Psoas muscle (tissue), 8 donors: ENCODE results near the gene LILRA6. TPM values are rescaled to one million over a fixed set of nuclear protein-coding genes. Genes with fewer than 3 reads are reported as not detected.

Source experiments
- ATAC-seq, 4 donors: fragments of 200-7000 bp; cut with Tn5 transposase; one replicate each; pipeline ENCODE4 v1.9.1; 2020; ENCODE audit warnings: moderate library complexity in 3 of 4, mild to moderate bottlenecking in 2 of 4
- DNase-seq, 2 donors: peaks; one replicate each; pipeline ENCODE4 v3.0.0-alpha.2; 2020
- H3K27ac ChIP-seq: fragments of 200-600 bp; one replicate; pipeline ENCODE4 v1.8.0; 2022
- H3K27me3 ChIP-seq, 3 donors: fragments of 200-600 bp in 1 of 3; one replicate each; pipeline versions ENCODE4 v1.6.1 to v1.8.0; 2013 to 2022; ENCODE audit warnings: low read length in 2 of 3, mild to moderate bottlenecking in 2 of 3, moderate library complexity in 1 of 3; ENCODE audit not compliant: insufficient read depth in 3 of 3
- H3K36me3 ChIP-seq, 2 donors: fragments of 200-600 bp in 1 of 2; one replicate each; pipeline versions ENCODE4 v1.6.1 to v1.8.0; 2013 to 2022; ENCODE audit warnings: low read depth in 1 of 2, mild to moderate bottlenecking in 1 of 2, moderate library complexity in 1 of 2; ENCODE audit not compliant: insufficient read depth in 1 of 2
- H3K4me1 ChIP-seq: fragments of 200-600 bp; one replicate; pipeline ENCODE4 v1.8.0; 2022
- H3K4me3 ChIP-seq: fragments of 200-600 bp; one replicate; pipeline ENCODE4 v1.8.0; 2022; ENCODE audit warnings: mild to moderate bottlenecking
- H3K9me3 ChIP-seq: fragments of 200-600 bp; one replicate; pipeline ENCODE4 v1.8.0; 2022
- CTCF ChIP-seq: fragments of 200-600 bp; IDR thresholded peaks from one replicate; pipeline ENCODE4 v1.8.0; 2022; ENCODE audit warnings: antibody characterized with exemption
- WGBS, 3 donors: extraction: QIAGEN DNeasy Blood & Tissue Kit; methylation state at CpG; one replicate each; pipeline versions ENCODE4 v1.1.6 to v1.1.7; 2013; 5-methylcytosine and 5-hydroxymethylcytosine counted together
- intact Hi-C, 2 donors: fragments of 100-400 bp; cut with DNase I; formaldehyde crosslinking; loops; one replicate each; pipeline versions ENCODE4 v1.11.0 to v1.14.2; 2022
- polyA plus RNA-seq, 3 donors: library from polyadenylated mRNA; stranded (reverse); fragments of 200-250 nt; gene quantifications; one replicate each; pipeline ENCODE4 v1.2.3, GENCODE V29; 2013
- total RNA-seq, 4 donors: library from RNA; stranded (reverse); fragmentation: NEBNext Ultra II Directional in 2 of 4; extraction: Animal tissue kit (Norgen Biotek cat#: 25700) in 2 of 4; gene quantifications; one replicate each; pipeline versions ENCODE4 v1.2.1 to v1.2.4, GENCODE V29; 2021 to 2023
- donor health status: healthy with polysubstance abuse.
- donor health status: DM: no; HTN: no; CAD: no; lungs with moderate emphysema.
- donor health status: Bipolar disorder and iron deficiency.
- donor health status: healthy.
- donor health status: DM: yes; HTN: yes; CAD: no.
- donor health status: DM: no; HTN: no; CAD: no.
- donor health status: DM: no; HTN: no; CAD: no.
- donor health status: DM: yes; HTN: yes; CAD: no.

Gene LILRA6
- total and polyA plus RNA-seq, 7 donors = 0.22 to 1.6 (median 0.54) TPM

DNA sequence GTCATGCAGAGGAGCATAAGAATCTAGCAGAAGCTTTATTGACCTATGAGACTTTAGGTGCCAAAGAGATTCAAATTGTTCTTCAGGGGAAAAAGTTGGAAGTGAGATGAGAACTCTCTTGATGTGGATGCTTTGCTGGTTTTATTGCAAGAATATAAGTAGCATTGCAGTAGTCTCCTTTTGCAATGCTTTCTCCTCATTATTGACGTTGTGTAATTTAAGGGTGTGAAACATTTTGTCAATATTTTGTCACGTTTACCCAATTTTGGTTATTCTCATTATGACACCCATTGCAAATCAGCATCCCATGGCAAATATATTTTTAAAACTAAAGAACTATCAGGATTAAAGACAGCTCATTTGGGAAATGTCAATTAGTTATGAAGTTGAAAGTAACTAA lies 26.3 kb upstream of the LILRA6 start:
- H3K27ac ChIP-seq = no peak overlapping the region
- no peaks in the 10 kb centered on the region for H3K4me1 ChIP-seq
- peaks cover 0 to 3% (median 0%) of the 10 kb centered on the region in 3 donors for H3K27me3 ChIP-seq
- DNase-seq = no peak
- intact Hi-C loops = no loop called here
- TF ChIP-seq CTCF = no peak
- WGBS, 3 donors = 47 to 49% (median 48%) methylated on average over 2 of the region's 2 CpGs
- H3K36me3 ChIP-seq = no peaks in the 10 kb centered on the region
- no peak for ATAC-seq
- no peaks in the 10 kb centered on the region for H3K9me3 ChIP-seq
- H3K4me3 ChIP-seq = no peak overlapping the region

DNA sequence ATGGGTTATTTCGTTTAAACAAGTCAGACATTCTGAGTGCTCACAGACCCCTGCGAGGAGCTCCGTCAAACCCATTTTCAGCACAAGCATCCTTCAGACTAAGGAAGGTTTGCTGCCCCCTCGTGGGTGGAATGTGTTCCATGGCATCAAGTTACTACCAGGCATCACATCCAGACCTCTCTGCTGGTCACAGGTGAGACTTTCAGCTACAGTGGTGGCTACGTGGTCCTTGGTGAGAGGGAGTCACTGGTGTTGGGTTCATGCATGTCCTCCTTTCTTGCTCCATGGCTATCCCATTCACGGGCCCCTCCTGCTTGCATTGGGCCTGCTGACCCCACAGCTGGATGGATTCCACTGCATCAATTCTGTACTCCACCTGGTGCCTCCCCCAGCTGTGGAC lies 23.5 kb upstream of the LILRA6 start:
- DNase-seq = peak in 1 of 2 donors; percentile 56
- Histone ChIP-seq H3K36me3 (no peaks in the 10 kb centered on the region), H3K9me3 (no peaks in the 10 kb centered on the region), H3K4me1 (no peaks in the 10 kb centered on the region), H3K27me3 (peaks cover 0 to 3% (median 0%) of the 10 kb centered on the region in 3 donors), H3K27ac (no peak overlapping the region), H3K4me3 (no peak overlapping the region)
- ATAC-seq = no peak
- intact Hi-C loops = no loop called here
- 2 to 3% (median 3%) methylated on average over 6 of the region's 6 CpGs for WGBS, 3 donors
- TF ChIP-seq CTCF = peak; percentile 41

DNA sequence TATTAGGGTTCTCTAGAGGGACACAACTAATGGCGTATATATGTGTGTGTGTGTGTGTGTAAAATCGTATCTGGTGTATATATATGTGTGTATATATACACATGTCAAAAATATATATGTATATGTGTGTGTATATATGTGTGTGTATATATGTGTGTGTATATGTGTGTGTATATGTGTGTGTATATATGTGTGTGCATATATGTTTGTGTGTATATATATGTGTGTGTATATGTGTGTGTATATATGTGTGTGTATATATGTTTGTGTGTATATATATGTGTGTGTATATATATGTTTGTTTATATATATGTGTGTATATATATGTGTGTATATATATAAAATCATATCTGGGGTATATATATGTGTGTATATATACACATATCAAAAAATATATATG lies 19.9 kb upstream of the LILRA6 start:
- DNase-seq (no peak), ATAC-seq (no peak)
- intact Hi-C loops = no loop called here
- WGBS, 3 donors = 83 to 92% (median 88%) methylated on average over 2 of the region's 2 CpGs
- Histone ChIP-seq H3K27ac (no peak overlapping the region), H3K27me3 (no peaks in the 10 kb centered on the region), H3K9me3 (no peaks in the 10 kb centered on the region), H3K4me3 (no peak overlapping the region), H3K4me1 (no peaks in the 10 kb centered on the region), H3K36me3 (no peaks in the 10 kb centered on the region)
- TF ChIP-seq CTCF = no peak

DNA sequence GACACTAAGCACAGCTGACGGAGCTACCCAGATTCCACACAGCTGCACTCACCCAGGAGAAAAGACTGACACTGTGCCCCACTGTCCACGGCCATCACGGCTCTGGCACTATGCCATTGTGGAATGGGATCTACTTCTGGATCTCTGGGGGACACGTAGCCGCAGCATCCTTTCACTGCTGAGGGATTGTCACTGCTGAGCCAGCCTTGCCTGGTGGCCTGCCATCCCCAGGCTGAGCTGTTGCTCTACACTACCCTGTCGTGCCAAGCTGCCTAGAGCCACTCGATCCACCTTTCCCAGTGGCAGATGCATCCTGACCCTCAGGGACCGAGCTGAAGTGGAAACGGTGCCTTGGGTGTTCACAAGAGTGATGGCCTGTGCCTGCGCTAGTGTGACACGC lies 19.5 kb upstream of the LILRA6 start:
- no peak overlapping the region for H3K4me3 ChIP-seq
- no peak overlapping the region for H3K27ac ChIP-seq
- whole genome bisulfite sequencing, 3 donors = 52 to 55% (median 53%) methylated on average over 11 of the region's 11 CpGs
- no peaks in the 10 kb centered on the region for H3K4me1 ChIP-seq
- no peak for TF ChIP-seq CTCF
- ATAC-seq = no peak
- DNase-seq = no peak
- H3K27me3 ChIP-seq = peaks cover 0 to 2% (median 1%) of the 10 kb centered on the region in 3 donors
- no peaks in the 10 kb centered on the region for H3K9me3 ChIP-seq
- intact Hi-C loops = no loop called here
- H3K36me3 ChIP-seq = no peaks in the 10 kb centered on the region

GRCh38 chr19:54257116-54257480 lies 14.5 kb upstream of the LILRA6 start, which contains the start of gene LILRB5:
Gene LILRB5 (minus strand): TSS chr19:54257273. CDS start chr19:54257193, 80 bp downstream.
- no peak for DNase-seq
- Histone ChIP-seq H3K36me3 (no peaks in the 10 kb centered on the region), H3K4me3 (peak within 1 kb of the TSS; percentile 41), H3K4me1 (no peaks in the 10 kb centered on the region), H3K27ac (no peak within 1 kb of the TSS), H3K27me3 (peaks cover 0 to 40% (median 11%) of the 10 kb centered on the region in 3 donors), H3K9me3 (no peaks in the 10 kb centered on the region)
- 55 to 61% (median 58%) methylated on average over 9 of the region's 9 CpGs for WGBS, 3 donors
- TF ChIP-seq CTCF = no peak
- intact Hi-C loops = no loop called here
- no peak for ATAC-seq
